ENCODE data around the gene ITGA4.

Gene ITGA4

GRCh38 chr2:181516992-181517391 is 59.8 kb downstream of the ITGA4 start:
- no peak for DNase-seq (ENCODE audit: low read depth)

- no peak for DNase-seq (ENCODE audit: low read depth)
These were observed 60.6 kb downstream of the ITGA4 start for GRCh38 chr2:181517685-181518301.

GRCh38 chr2:181520253-181520652 is 63.1 kb downstream of the ITGA4 start:
- no peak for DNase-seq (ENCODE audit: low read depth)

GRCh38 chr2:181523756-181524155 is 66.6 kb downstream of the ITGA4 start:
- DNase-seq (ENCODE audit: low read depth), result no peak

- DNase-seq (ENCODE audit: low read depth), result no peak
These were observed 68.8 kb downstream of the ITGA4 start for GRCh38 chr2:181526014-181526413.

GRCh38 chr2:181527058-181527457 is 69.9 kb downstream of the ITGA4 start:
- no peak for DNase-seq (ENCODE audit: low read depth)

- DNase-seq (ENCODE audit: low read depth), result no peak
These were observed 71.3 kb downstream of the ITGA4 start for GRCh38 chr2:181528441-181528840.

GRCh38 chr2:181536730-181537129 is 79.5 kb downstream of the ITGA4 start:
- no peak for DNase-seq (ENCODE audit: low read depth)

GRCh38 chr2:181540421-181540820 is 83.2 kb downstream of the ITGA4 start:
- no peak for DNase-seq (ENCODE audit: low read depth)

GRCh38 chr2:181542170-181542569 is 85.0 kb downstream of the ITGA4 start:
- no peak for DNase-seq (ENCODE audit: low read depth)

- no peak for DNase-seq (ENCODE audit: low read depth)
These were observed 88.9 kb downstream of the ITGA4 start for GRCh38 chr2:181546086-181546485.

- DNase-seq (ENCODE audit: low read depth), result no peak
These were observed 95.6 kb downstream of the ITGA4 start for GRCh38 chr2:181552808-181553207.

- DNase-seq (ENCODE audit: low read depth), result no peak
These were observed 96.1 kb downstream of the ITGA4 start for GRCh38 chr2:181553244-181553643.

GRCh38 chr2:181554061-181554830 is 97.1 kb downstream of the ITGA4 start:
- DNase-seq (ENCODE audit: low read depth), result no peak

GRCh38 chr2:181558371-181558770 is 101.2 kb downstream of the ITGA4 start:
- DNase-seq (ENCODE audit: low read depth), result no peak

GRCh38 chr2:181563101-181563692 is 106.0 kb downstream of the ITGA4 start:
- no peak for DNase-seq (ENCODE audit: low read depth)

GRCh38 chr2:181566334-181567032 is 109.3 kb downstream of the ITGA4 start:
- no peak for DNase-seq (ENCODE audit: low read depth)

- no peak for DNase-seq (ENCODE audit: low read depth)
These were observed 112.9 kb downstream of the ITGA4 start for GRCh38 chr2:181570059-181570458.

GRCh38 chr2:181570833-181571661 is 113.9 kb downstream of the ITGA4 start:
- DNase-seq (ENCODE audit: low read depth), result no peak

- no peak for DNase-seq (ENCODE audit: low read depth)
These were observed 116.1 kb downstream of the ITGA4 start for GRCh38 chr2:181573140-181573736.

- DNase-seq (ENCODE audit: low read depth), result no peak
These were observed 117.1 kb downstream of the ITGA4 start for GRCh38 chr2:181574321-181574720.

Data from activated T-cell treated with anti-CD3 and anti-CD28 coated beads for 1 hour (primary cell).